ENCODE results near the gene VPS16.
"Not testable (repeated sequence)": the region's sequence is repeated elsewhere in the genome, so short reads cannot be mapped to it uniquely, and the experiment has no call there.

VPS16 gene

GRCh38 chr20:2816583-2817340 lies 23.8 kb upstream of the VPS16 start:
- H3K4me3 Mint-ChIP-seq = no peak overlapping the region
- peaks cover 15% of the 10 kb centered on the region for H3K27me3 Mint-ChIP-seq
- no peak overlapping the region for H3K27ac Mint-ChIP-seq
- peaks cover 8% of the 10 kb centered on the region for H3K36me3 Mint-ChIP-seq
- peaks cover 7% of the 10 kb centered on the region for H3K4me1 Mint-ChIP-seq (ENCODE audit: low read depth)
- H3K9me3 Mint-ChIP-seq (ENCODE audit: low read depth) = peaks cover 6% of the 10 kb centered on the region

DNA sequence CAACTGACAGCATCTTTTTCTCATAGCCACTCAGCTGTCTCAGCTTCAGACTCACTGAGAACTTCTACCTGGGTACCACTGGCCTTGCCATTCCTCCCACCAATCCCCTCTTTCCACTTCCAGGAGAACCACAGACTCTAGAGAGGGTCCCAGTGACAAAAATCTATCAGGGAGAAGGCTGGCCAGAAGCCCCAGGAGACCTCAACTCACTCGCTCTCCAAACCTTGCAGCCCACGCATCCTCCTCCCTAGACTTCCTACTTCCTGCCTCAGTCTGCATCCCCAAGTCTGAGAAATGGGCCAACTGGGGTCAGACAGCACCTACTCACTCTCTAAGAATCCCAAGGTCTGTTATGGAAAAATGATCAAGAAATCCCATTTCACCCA lies 23.2 kb upstream of the VPS16 start:
- Mint-ChIP-seq H3K36me3 (peaks cover 2% of the 10 kb centered on the region), H3K27ac (no peak overlapping the region), H3K27me3 (peaks cover 12% of the 10 kb centered on the region), H3K9me3 (ENCODE audit: low read depth) (peaks cover 1% of the 10 kb centered on the region), H3K4me1 (ENCODE audit: low read depth) (peaks cover 12% of the 10 kb centered on the region), H3K4me3 (no peak overlapping the region)

- H3K27me3 Mint-ChIP-seq = peaks cover 10% of the 10 kb centered on the region
- H3K9me3 Mint-ChIP-seq (ENCODE audit: low read depth) = no peaks in the 10 kb centered on the region
- no peaks in the 10 kb centered on the region for H3K36me3 Mint-ChIP-seq
- no peak overlapping the region for H3K4me3 Mint-ChIP-seq
- H3K27ac Mint-ChIP-seq = no peak overlapping the region
- H3K4me1 Mint-ChIP-seq (ENCODE audit: low read depth) = peaks cover 12% of the 10 kb centered on the region
These were observed 22.5 kb upstream of the VPS16 start for GRCh38 chr20:2817891-2818595.

DNA sequence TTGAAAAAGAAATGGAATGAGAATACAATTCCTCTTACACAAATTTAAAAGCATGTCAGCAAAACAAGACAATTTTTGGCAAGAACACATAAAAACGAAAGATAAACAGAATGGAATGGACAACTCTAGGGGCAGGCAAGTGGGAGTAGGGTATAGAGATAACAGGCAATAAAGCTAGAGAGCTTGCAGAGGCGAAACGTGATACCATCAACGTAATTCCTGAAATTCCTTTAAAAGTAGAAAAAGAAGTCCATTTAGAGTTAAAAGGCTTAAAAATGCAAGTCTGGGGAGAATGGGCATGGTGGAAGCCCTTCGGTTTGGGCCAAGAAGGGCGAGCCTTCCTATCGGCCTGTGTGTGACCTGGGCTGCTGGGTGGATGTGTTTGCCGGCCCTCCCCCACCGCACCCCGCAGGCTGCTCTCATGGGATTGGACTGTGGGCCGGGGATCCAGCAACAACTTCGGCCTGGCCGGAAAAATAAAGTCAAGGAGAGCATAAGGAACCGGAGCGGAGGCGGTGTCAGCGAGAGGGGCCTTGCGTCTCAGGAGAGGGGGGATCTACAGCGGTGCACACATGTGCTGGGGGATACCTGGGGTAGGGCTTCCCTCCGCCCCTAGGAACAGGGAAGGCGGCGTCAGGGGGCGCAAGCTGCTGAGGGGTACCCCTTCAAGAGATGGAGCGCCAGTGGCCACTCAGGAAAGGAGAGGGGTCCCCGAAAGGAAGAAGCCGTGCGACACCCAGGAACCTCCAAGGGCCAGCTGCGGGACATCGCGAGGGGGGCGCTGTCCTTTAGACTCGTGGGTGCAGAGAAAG lies 20.3 kb upstream of the VPS16 start:
- Mint-ChIP-seq H3K36me3 (no peaks in the 10 kb centered on the region), H3K4me1 (ENCODE audit: low read depth) (peaks cover 12% of the 10 kb centered on the region), H3K27ac (no peak overlapping the region), H3K4me3 (no peak overlapping the region), H3K9me3 (ENCODE audit: low read depth) (no peaks in the 10 kb centered on the region), H3K27me3 (peaks cover 10% of the 10 kb centered on the region)

DNA sequence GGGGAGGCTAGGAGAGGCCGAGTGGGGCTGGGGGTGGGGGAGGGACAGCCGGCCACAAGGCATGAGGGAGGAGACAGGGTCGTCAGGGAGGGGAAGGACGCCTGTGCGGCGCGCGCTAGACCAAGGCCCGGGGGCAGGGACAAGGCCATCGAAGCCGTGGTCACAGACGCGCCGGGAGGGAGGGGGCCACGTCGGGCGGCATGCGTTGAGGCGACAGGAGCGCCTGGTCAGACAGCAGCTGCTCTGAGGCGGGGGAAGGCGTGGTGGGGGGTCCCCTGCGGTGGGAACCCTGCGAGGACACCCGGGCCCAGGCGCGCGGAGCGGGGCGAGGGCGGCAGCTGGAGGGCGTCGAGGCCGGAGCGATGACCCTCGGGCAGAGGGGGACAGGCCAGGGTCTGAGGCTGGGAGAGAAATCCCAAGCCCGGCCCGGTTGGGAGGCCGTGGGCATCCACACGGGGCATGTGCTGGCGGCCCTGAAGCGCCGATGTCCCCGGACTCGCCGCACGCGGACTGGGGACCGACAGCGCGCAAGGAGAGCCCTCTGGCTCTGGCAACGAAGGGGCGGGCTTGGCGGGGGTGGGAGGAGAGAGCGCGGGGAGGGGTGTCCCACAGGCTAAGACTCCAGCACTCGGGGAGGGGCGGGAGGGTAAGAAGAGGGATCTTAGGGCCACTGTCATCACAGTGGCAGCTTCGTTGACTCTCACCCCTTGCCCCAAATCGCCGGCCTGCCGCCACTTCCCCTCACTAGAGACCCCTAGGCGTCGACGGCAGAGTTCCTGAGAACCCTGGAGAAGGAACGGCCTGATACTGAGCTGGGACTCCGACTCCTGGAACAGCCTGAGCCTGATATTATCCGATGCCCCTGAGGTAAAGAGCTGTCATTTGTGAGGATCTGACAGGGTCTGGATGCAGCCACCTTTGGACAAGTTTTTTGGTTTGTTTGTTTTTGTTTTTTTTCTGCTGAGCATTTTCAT lies 19.4 kb upstream of the VPS16 start:
- peaks cover 18% of the 10 kb centered on the region for H3K4me1 Mint-ChIP-seq (ENCODE audit: low read depth)
- H3K36me3 Mint-ChIP-seq = peaks cover 2% of the 10 kb centered on the region
- no peak overlapping the region for H3K27ac Mint-ChIP-seq
- H3K4me3 Mint-ChIP-seq = peak overlapping the region; percentile 53
- H3K27me3 Mint-ChIP-seq = peaks cover 13% of the 10 kb centered on the region
- no peaks in the 10 kb centered on the region for H3K9me3 Mint-ChIP-seq (ENCODE audit: low read depth)

DNA sequence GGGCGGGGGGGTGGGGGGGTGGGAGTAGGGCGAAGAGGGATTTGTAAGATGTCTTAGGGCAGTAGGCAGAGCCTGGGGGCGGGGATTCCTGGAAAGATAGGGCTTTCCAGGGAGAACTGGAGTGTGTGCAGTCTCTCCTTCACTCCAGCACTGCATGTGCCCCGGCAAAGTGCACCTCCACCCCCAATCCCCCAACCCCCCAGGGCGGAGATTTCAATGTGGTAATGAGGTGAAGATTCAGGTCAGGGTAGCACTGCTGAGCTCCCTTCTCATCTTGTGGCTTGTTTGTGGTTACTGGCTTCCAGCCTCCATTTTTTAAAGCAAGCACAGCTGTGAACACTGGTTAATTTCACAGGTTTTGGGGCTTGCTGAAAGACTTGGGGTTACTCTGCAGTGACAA lies 18.5 kb upstream of the VPS16 start:
- Mint-ChIP-seq H3K36me3 (peaks cover 2% of the 10 kb centered on the region), H3K4me3 (no peak overlapping the region), H3K27me3 (peaks cover 13% of the 10 kb centered on the region), H3K9me3 (ENCODE audit: low read depth) (no peaks in the 10 kb centered on the region), H3K4me1 (ENCODE audit: low read depth) (peaks cover 24% of the 10 kb centered on the region), H3K27ac (no peak overlapping the region)

GRCh38 chr20:2825761-2826160 lies 14.8 kb upstream of the VPS16 start:
- H3K4me1 Mint-ChIP-seq (ENCODE audit: low read depth) = peaks cover 22% of the 10 kb centered on the region

GRCh38 chr20:2826655-2827054 lies 13.9 kb upstream of the VPS16 start:
- Mint-ChIP-seq H3K36me3 (peaks cover 2% of the 10 kb centered on the region), H3K9me3 (ENCODE audit: low read depth) (no peaks in the 10 kb centered on the region), H3K27ac (no peak overlapping the region), H3K27me3 (peaks cover 7% of the 10 kb centered on the region), H3K4me1 (ENCODE audit: low read depth) (peaks cover 19% of the 10 kb centered on the region), H3K4me3 (no peak overlapping the region)

More at GRCh38 chr20:2825761-2826160, 14.8 kb upstream of the VPS16 start:
- Mint-ChIP-seq H3K27ac (no peak overlapping the region), H3K9me3 (ENCODE audit: low read depth) (no peaks in the 10 kb centered on the region), H3K36me3 (peaks cover 2% of the 10 kb centered on the region), H3K4me3 (peak overlapping the region; percentile 52), H3K27me3 (peaks cover 9% of the 10 kb centered on the region)

GRCh38 chr20:2829376-2829775 lies 11.2 kb upstream of the VPS16 start:
- Mint-ChIP-seq H3K36me3 (peaks cover 2% of the 10 kb centered on the region), H3K4me3 (no peak overlapping the region), H3K9me3 (ENCODE audit: low read depth) (no peaks in the 10 kb centered on the region), H3K27me3 (peaks cover 5% of the 10 kb centered on the region), H3K4me1 (ENCODE audit: low read depth) (peaks cover 17% of the 10 kb centered on the region), H3K27ac (no peak overlapping the region)

DNA sequence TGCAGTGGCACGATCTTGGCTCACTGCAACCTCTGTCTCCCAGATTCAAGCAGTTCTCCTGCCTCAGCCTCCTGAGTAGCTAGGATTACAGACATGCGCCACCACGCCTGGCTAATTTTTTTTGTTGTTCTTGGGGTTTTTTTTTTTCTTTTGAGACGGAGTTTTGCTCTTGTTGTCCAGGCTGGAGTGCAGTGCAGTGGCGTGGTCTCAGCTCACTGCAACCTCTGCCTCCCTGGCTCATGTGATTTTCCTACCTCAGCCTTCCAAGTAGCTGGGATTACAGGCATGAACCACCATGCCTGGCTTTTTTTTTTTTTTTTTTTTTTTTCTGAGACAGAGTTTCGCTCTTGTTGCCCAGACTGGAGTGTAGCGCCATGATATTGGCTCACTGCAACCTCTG lies 9.3 kb upstream of the VPS16 start:
- not testable (repeated sequence) for H3K9me3 Mint-ChIP-seq (ENCODE audit: low read depth); H3K27me3 Mint-ChIP-seq; H3K27ac Mint-ChIP-seq; H3K4me3 Mint-ChIP-seq; H3K36me3 Mint-ChIP-seq
- peaks cover 11% of the 10 kb centered on the region for H3K4me1 Mint-ChIP-seq (ENCODE audit: low read depth)

DNA sequence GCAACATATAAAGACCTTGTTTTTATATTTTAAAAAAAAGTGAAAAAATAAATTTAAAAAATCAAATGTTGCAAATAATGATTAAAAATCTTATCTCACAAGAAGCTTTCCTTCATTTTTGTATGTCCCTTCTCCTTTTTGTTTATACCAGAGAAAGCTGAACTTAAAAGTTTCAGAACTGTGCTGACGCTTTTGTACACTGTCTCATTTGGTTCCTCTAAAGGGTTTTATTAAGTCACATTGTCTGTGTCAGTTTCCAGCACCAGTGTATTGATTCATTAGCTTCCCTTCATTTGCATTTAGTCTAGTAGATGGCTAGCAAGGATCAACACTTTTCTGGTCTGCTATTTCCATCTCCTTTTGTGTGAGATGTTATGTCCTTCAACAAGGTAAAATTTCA lies 6.8 kb upstream of the VPS16 start:
- no peaks in the 10 kb centered on the region for H3K9me3 Mint-ChIP-seq (ENCODE audit: low read depth)
- peaks cover 3% of the 10 kb centered on the region for H3K36me3 Mint-ChIP-seq
- H3K27me3 Mint-ChIP-seq = no peaks in the 10 kb centered on the region
- H3K27ac Mint-ChIP-seq = no peak overlapping the region
- no peak overlapping the region for H3K4me3 Mint-ChIP-seq
- peaks cover 16% of the 10 kb centered on the region for H3K4me1 Mint-ChIP-seq (ENCODE audit: low read depth)

DNA sequence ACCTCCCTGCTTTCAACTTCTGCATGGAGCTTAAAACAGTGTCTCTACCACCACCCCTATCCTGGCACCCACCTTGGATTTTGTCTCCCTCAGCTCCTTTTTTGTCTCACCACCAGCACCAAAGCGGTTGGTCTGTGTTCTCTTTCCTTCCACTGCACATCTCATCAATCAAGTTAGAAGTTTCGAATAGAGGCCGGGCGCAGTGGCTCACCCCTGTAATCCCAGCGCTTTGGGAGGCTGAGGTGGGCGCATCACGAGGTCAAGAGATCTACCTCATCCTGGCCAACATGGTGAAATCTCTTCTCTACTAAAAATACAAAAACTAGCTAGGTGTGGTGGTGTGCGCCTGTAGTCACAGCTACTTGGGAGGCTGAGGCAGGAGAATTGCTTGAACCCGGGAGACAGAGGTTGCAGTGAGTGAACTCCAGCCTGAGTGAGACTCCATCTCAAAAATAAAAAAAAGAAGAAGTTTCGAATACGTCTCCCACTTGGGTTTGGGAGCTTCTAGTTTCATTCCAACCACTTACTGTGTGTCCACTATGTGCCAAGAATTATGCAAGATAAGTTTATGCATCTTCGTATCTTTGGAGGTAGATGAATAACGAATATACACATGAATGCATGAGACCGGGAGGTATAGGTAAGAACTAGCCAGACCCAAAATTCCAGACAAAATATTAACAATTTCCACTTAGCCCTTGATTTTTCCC lies 6.0 kb upstream of the VPS16 start:
- peaks cover 21% of the 10 kb centered on the region for H3K4me1 Mint-ChIP-seq (ENCODE audit: low read depth)
- H3K36me3 Mint-ChIP-seq = peaks cover 3% of the 10 kb centered on the region
- no peaks in the 10 kb centered on the region for H3K27me3 Mint-ChIP-seq
- H3K27ac Mint-ChIP-seq = no peak overlapping the region
- H3K9me3 Mint-ChIP-seq (ENCODE audit: low read depth) = no peaks in the 10 kb centered on the region
- H3K4me3 Mint-ChIP-seq = no peak overlapping the region

GRCh38 chr20:2835331-2835796 lies 5.2 kb upstream of the VPS16 start:
- Mint-ChIP-seq H3K27ac (no peak overlapping the region), H3K9me3 (ENCODE audit: low read depth) (no peaks in the 10 kb centered on the region), H3K4me3 (no peak overlapping the region), H3K36me3 (peaks cover 3% of the 10 kb centered on the region), H3K4me1 (ENCODE audit: low read depth) (peaks cover 23% of the 10 kb centered on the region), H3K27me3 (no peaks in the 10 kb centered on the region)

- Mint-ChIP-seq H3K4me3 (no peak overlapping the region), H3K9me3 (ENCODE audit: low read depth) (no peaks in the 10 kb centered on the region), H3K27me3 (no peaks in the 10 kb centered on the region), H3K36me3 (peaks cover 3% of the 10 kb centered on the region), H3K27ac (no peak overlapping the region), H3K4me1 (ENCODE audit: low read depth) (peaks cover 23% of the 10 kb centered on the region)
These were observed 4.5 kb upstream of the VPS16 start for GRCh38 chr20:2836035-2836434.
